Measurements from ENCODE around the gene PTPRCAP. TPM values are rescaled to one million over a fixed set of nuclear protein-coding genes. Genes with fewer than 3 reads are reported as not detected.

Gene PTPRCAP
- total RNA-seq, 1 donor from 2014 or later = 1.7 TPM

DNA sequence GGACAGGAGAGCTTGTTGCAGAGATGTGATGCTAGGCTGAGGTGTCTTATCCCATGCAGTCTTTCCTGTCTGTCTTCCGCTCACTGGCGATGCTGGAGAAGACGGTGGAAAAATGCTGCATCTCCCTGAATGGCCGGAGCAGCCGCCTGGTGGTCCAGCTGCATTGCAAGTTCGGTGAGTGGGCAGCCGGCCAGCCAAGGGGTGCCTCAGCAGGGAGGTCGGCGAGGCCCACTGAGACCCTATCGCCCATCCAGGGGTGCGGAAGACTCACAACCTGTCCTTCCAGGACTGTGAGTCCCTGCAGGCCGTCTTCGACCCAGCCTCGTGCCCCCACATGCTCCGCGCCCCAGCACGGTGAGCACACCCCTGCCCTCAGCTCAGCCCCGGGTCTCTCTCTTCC, 44.0 kb downstream of the PTPRCAP start:
- intact Hi-C loops (cut with DNase I) = no loop called here
- DNase-seq (ENCODE audit: missing footprints) (no peak), ATAC-seq (no peak)

DNA sequence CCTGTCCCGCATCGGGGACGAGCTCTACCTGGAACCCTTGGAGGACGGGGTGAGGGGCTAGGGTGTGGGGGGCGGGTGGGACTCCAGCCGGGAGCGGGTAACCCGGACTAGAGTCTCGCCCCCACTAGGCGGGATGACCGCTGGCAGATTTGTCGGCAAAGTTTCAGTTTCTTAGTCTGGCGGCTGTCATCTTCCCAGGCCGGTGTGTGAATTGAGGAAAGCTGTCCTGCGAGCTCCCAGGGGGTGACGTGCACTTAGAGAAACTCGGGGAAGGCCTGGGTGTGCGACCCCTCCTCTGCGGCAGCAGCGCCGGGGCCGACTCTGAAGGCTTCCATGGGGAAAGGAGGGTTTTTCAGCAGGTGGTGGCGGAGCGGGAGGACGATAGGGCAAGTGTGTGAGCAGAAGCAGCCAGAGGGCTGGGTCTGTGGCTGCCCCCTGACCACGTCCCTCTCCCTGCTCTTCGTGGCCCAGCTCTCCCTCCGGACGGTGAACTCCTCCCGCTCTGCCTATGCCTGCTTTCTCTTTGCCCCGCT, 45.2 kb downstream of the PTPRCAP start:
- DNase-seq (ENCODE audit: missing footprints) (no peak), ATAC-seq (no peak)
- intact Hi-C loops (cut with DNase I) = no loop called here

DNA sequence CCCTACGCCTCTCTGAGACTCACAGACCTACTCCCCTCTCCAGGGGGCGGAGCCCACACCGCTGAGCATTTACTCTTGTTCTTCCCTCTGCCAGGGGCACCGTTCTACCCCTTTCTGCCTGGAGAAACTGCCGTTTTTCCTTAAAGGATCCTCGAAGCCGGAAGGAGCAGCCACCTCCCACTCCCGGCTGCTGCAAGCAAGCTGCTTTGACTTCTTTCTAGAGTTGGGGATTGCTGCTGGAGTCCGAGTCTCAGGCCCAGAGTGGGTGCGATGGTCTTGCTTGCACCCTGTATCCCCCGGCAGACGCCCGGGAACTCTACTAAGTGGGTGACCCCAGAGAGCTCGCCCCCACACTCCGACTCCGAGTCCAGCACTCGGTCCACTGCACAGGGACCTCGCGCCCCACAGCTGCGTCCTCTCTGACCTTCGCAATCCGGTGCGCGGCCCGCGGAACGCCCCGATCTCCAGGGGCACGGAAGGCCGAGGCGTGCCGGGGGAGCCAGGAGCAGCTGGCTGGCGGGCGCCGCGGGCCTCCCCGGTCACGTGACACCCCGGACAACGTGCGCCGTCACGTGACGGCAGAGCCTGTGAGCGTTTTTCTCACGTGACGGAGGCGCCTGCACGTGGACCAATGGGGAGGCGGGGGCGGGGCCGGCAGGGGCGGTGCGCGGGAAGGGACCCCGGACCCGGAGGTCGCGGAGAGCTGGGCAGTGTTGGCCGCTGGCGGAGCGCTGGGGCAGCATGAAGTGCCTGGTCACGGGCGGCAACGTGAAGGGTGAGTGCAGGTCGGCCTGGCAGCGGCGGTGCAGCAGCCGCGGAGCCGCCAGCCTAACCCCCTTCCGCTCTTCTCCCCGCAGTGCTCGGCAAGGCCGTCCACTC, 45.9 kb downstream of the PTPRCAP start, which contains the start of gene RAD9A:
TSS of gene RAD9A (plus strand) at position 683 of the 879 bp plus-strand sequence. CDS start at position 742, 59 bp downstream.
- intact Hi-C loops (cut with DNase I) = loop anchor here (2.0 kb wide), 1 partner anchor 115 kb away; no protein-coding TSS in a partner anchor
- peak; percentile 89 for ATAC-seq
- DNase-seq (ENCODE audit: missing footprints) = peak; percentile 99

DNA sequence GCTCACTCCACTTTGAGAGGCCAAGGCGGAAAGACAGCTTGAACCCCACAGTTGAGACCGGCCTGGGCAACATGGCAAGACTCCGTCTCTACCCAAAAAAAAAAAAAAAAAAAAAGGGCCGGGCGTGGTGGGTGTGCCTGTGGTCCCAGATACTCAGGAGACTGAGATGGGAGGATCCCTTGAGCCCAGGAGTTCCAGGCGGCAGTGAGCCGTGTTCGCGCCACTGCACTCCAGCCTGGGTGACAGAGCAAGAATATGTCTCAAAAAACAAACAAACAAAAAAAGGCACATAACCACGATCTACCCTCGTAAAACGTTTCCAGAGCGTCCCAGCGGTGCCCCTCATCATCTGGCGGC, 46.6 kb downstream of the PTPRCAP start:
- ATAC-seq = no peak
- intact Hi-C loops (cut with DNase I) = loop anchor here (2.0 kb wide), 1 partner anchor 116 kb away; no protein-coding TSS in a partner anchor
- no peak for DNase-seq (ENCODE audit: missing footprints)

DNA sequence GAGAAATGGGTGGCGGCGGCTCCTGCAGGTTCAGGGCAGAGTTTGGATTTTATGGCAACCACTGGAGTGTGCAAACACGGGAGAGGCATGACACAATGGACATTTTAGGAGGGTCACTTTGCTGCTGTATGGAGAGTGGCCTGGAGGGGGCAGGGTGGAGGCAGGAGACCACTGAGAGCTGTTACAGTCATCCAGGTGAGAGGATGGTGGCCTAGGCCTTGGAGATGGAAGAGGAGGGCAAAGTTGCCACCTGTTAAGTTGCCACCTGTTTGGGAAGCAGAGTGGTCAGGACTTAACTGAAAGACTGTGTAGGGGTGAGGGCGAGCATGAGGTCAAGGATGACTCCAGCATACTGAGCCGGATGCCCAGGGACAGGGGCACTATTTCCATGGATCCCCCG, 48.0 kb downstream of the PTPRCAP start:
- intact Hi-C loops (cut with DNase I) = no loop called here
- no peak for ATAC-seq
- no peak for DNase-seq (ENCODE audit: missing footprints)

DNA sequence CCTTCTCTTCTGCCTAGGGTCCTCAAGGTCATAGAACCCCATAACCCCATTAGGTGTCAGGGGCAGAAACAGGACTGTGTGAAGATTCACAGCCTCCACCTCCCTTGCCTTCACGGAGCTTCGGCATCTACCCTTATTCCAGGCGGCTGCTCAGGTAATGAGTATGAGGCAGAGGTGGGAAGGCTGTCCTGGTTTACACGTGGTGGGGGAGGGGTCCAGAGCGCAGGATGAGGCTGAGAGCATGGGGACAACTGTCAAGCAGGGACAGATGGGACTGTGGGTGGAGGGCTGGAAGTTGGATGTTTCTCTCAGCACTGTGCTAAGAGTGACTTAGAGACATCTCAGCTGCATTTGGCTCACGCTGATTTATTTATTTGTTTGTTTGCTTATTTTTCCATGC, 50.0 kb downstream of the PTPRCAP start:
- intact Hi-C loops (cut with DNase I) = no loop called here
- ATAC-seq (no peak), DNase-seq (ENCODE audit: missing footprints) (no peak)

DNA sequence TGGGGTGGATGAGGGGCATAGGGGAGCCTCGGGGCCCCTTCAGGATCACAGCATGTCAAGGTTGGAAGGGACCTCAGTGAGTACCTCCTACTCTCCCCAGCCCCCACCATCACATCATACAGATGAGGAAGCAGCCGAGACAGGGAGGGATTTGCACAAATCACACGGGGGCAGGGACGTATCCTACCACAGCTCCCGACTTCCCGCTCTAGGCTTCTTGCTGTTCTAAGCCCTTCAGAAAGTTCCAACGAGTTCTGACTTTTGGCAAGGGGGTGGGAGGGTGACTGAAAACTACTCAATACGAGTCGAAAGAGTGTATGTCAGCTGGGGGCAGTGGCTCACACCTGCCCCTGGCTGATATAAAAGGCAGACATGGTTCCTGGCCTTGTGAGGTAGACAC, 50.4 kb downstream of the PTPRCAP start:
- ATAC-seq = no peak
- DNase-seq (ENCODE audit: missing footprints) = no peak
- intact Hi-C loops (cut with DNase I) = no loop called here

Other genes starting within 250 kb of the PTPRCAP start
- 54.1 TPM for gene GRK2, start 171.2 kb downstream of the PTPRCAP start, total RNA-seq
- 15.2 TPM for gene ANKRD13D, start 148.4 kb downstream of the PTPRCAP start, total RNA-seq
- gene SSH3, start 134.2 kb downstream of the PTPRCAP start, total RNA-seq = 15.8 TPM
- 49.7 TPM for gene POLD4, start 84.1 kb downstream of the PTPRCAP start, total RNA-seq
- 0.51 TPM for gene CLCF1, start 64.1 kb downstream of the PTPRCAP start, total RNA-seq
- gene RAD9A, start 45.7 kb downstream of the PTPRCAP start, total RNA-seq = 6.9 TPM
- 112 TPM for gene PPP1CA, start 35.8 kb downstream of the PTPRCAP start, total RNA-seq
- 1.3 TPM for gene TBC1D10C, start 33.6 kb downstream of the PTPRCAP start, total RNA-seq
- gene CARNS1, start 22.0 kb downstream of the PTPRCAP start, total RNA-seq = 14.1 TPM
- 27.8 TPM for gene RPS6KB2, start 9.2 kb downstream of the PTPRCAP start, total RNA-seq
- 26.6 TPM for gene CORO1B, start 5.8 kb upstream of the PTPRCAP start, total RNA-seq
- not detected for gene GPR152, start 15.0 kb upstream of the PTPRCAP start, total RNA-seq
- 1.1 TPM for gene CABP4, start 17.7 kb upstream of the PTPRCAP start, total RNA-seq
- 85.3 TPM for gene TMEM134, start 31.6 kb upstream of the PTPRCAP start, total RNA-seq
- 57.4 TPM for gene AIP, start 45.3 kb upstream of the PTPRCAP start, total RNA-seq
- gene PITPNM1, start 67.7 kb upstream of the PTPRCAP start, total RNA-seq = 42.6 TPM
- 67.3 TPM for gene CDK2AP2, start 70.5 kb upstream of the PTPRCAP start, total RNA-seq
- not detected for gene CABP2, start 85.8 kb upstream of the PTPRCAP start, total RNA-seq
- 393 TPM for gene GSTP1, start 146.1 kb upstream of the PTPRCAP start, total RNA-seq
- gene NDUFV1, start 169.3 kb upstream of the PTPRCAP start, total RNA-seq = 724 TPM
- gene NUDT8, start 192.3 kb upstream of the PTPRCAP start, total RNA-seq = 104 TPM
- 0.41 TPM for gene TBX10, start 202.1 kb upstream of the PTPRCAP start, total RNA-seq
- not detected for gene ACY3, start 213.0 kb upstream of the PTPRCAP start, total RNA-seq
- not detected for gene ALDH3B2, start 236.9 kb upstream of the PTPRCAP start, total RNA-seq

All from Right ventricle myocardium inferior (tissue), 1 donor.